IMR-90 (cell line): ENCODE results near the gene NLRP3. TPM values are rescaled to one million over a fixed set of nuclear protein-coding genes. Genes with fewer than 3 reads are reported as not detected.

ENCODE experiments used
- ATAC-seq: fragments of 200-7000 bp; cut with Tn5 transposase; 2 replicates; pipeline ENCODE4 v1.9.1; 2020; ENCODE audit warnings: low read depth, mild to moderate bottlenecking, moderate library complexity
- BruUV-seq: library from RNA; stranded (reverse); fragments of 400-500 nt; replicated peaks from 2 replicates; lab custom pipeline; 2021; lab: Mats Ljungman, UMichigan
- CTCF ChIA-PET: fragments of 300-600 bp; formaldehyde crosslinking; extraction: SDS; loops from one replicate; lab custom pipeline; 2021; ENCODE audit warnings: antibody characterized with exemption; lab: Yijun Ruan, JAX
- POLR2A ChIA-PET: fragments of 300-600 bp; sonication (Branson Sonifier 250); formaldehyde crosslinking; loops from one replicate; lab custom pipeline; 2022; ENCODE audit warnings: antibody characterized with exemption; ENCODE audit not compliant: unreplicated experiment; lab: Charles Lee
- DNase-seq: peaks from one replicate; pipeline ENCODE4 v3.0.0; 2013
- H2AFZ ChIP-seq: replicated peaks from 2 replicates; pipeline ENCODE3; 2013; ENCODE audit warnings: low read length, mild to moderate bottlenecking; ENCODE audit not compliant: poor library complexity
- H2AK5ac ChIP-seq: 2 replicates; pipeline ENCODE4 v1.6.1; 2013; ENCODE audit warnings: low read depth, low read length, inconsistent platforms
- H2AK9ac ChIP-seq: replicated peaks from 2 replicates; pipeline ENCODE3; 2013; ENCODE audit warnings: mild to moderate bottlenecking, low read depth, low read length, moderate library complexity; ENCODE audit not compliant: poor library complexity
- H2BK120ac ChIP-seq: 2 replicates; pipeline ENCODE4 v1.6.1; 2013; ENCODE audit warnings: low read depth, low read length, inconsistent platforms
- H2BK15ac ChIP-seq: 3 replicates; pipeline ENCODE4 v1.6.1; 2013; ENCODE audit warnings: low read depth, low read length, inconsistent platforms
- H2BK20ac ChIP-seq: 2 replicates; pipeline ENCODE4 v1.6.1; 2013; ENCODE audit warnings: low read depth, mild to moderate bottlenecking, inconsistent platforms, low read length, moderate library complexity
- H2BK5ac ChIP-seq: 2 replicates; pipeline ENCODE4 v1.6.1; 2013; ENCODE audit warnings: mild to moderate bottlenecking, low read depth, low read length, inconsistent platforms; ENCODE audit not compliant: poor library complexity, severe bottlenecking
- H3K14ac ChIP-seq: replicated peaks from 2 replicates; pipeline ENCODE4 v1.6.1; 2013; ENCODE audit warnings: low read depth, low read length, inconsistent platforms
- H3K18ac ChIP-seq: 2 replicates; pipeline ENCODE4 v1.6.1; 2013; ENCODE audit warnings: low read depth, low read length, control low read depth
- H3K23ac ChIP-seq: 2 replicates; pipeline ENCODE4 v1.6.1; 2013; ENCODE audit warnings: low read depth, low read length, inconsistent platforms
- H3K27ac ChIP-seq: 2 replicates; pipeline ENCODE4 v1.5.1; 2013; ENCODE audit warnings: mild to moderate bottlenecking, control low read depth, low read length; ENCODE audit not compliant: insufficient read depth
- H3K27me3 ChIP-seq: 2 replicates; pipeline ENCODE4 v1.6.1; 2013; ENCODE audit warnings: low read length; ENCODE audit not compliant: control insufficient read depth, insufficient read depth
- H3K36me3 ChIP-seq: 2 replicates; pipeline ENCODE4 v1.6.1; 2013; ENCODE audit warnings: low read length, mixed read lengths; ENCODE audit not compliant: control insufficient read depth, insufficient read depth
- H3K4ac ChIP-seq: 2 replicates; pipeline ENCODE4 v1.6.1; 2013; ENCODE audit warnings: low read depth, low read length, inconsistent platforms
- H3K4me1 ChIP-seq: 2 replicates; pipeline ENCODE4 v1.6.1; 2013; ENCODE audit warnings: low read length, mixed read lengths; ENCODE audit not compliant: control insufficient read depth, insufficient read depth
- H3K4me2 ChIP-seq: 2 replicates; pipeline ENCODE4 v1.6.1; 2013; ENCODE audit warnings: low read depth, mild to moderate bottlenecking, control low read depth, low read length, moderate library complexity
- H3K4me3 ChIP-seq: 2 replicates; pipeline ENCODE4 v1.5.1; 2013; ENCODE audit warnings: low read depth, mild to moderate bottlenecking, control low read depth, low read length, moderate library complexity; ENCODE audit not compliant: insufficient read depth
- H3K56ac ChIP-seq: 2 replicates; pipeline ENCODE4 v1.6.1; 2013; ENCODE audit warnings: low read length, inconsistent platforms; ENCODE audit not compliant: insufficient read depth; ENCODE audit errors: extremely low read depth
- H3K79me1 ChIP-seq, 2 experiments: 2 replicates each; pipeline ENCODE4 v1.6.1; 2013; ENCODE audit warnings: low read length in 2 of 2, inconsistent platforms in 1 of 2, low read depth in 1 of 2
- H3K9ac ChIP-seq: 2 replicates; pipeline ENCODE4 v1.6.1; 2013; ENCODE audit warnings: low read depth, low read length, control low read depth
- H3K9me1 ChIP-seq: 2 replicates; pipeline ENCODE4 v1.6.1; 2013; ENCODE audit warnings: low read length, inconsistent platforms; ENCODE audit not compliant: insufficient read depth
- H3K9me3 ChIP-seq: 2 replicates; pipeline ENCODE4 v1.6.1; 2013; ENCODE audit warnings: low read length; ENCODE audit not compliant: control insufficient read depth, insufficient read depth
- H4K20me1 ChIP-seq: 2 replicates; pipeline ENCODE4 v1.6.1; 2013; ENCODE audit warnings: low read length, inconsistent platforms; ENCODE audit not compliant: insufficient read depth
- H4K5ac ChIP-seq: 2 replicates; pipeline ENCODE4 v1.6.1; 2013; ENCODE audit warnings: mild to moderate bottlenecking, low read depth, low read length, control low read depth
- H4K8ac ChIP-seq, 2 experiments: 2 replicates each; pipeline ENCODE4 v1.6.1; 2013; ENCODE audit warnings: low read depth in 2 of 2, low read length in 2 of 2, control low read depth in 1 of 2, inconsistent platforms in 1 of 2
- H4K91ac ChIP-seq: 2 replicates; pipeline ENCODE4 v1.6.1; 2013; ENCODE audit warnings: low read depth, low read length, inconsistent platforms; ENCODE audit not compliant: insufficient read depth
- BHLHE40 ChIP-seq: fragments of 150-350 bp; IDR thresholded peaks from 2 replicates; pipeline ENCODE4 v1.6.1; 2016; ENCODE audit warnings: mild to moderate bottlenecking, low read depth, low read length
- CEBPB ChIP-seq: IDR thresholded peaks from 2 replicates; pipeline ENCODE4 v1.6.1; 2012; ENCODE audit warnings: low read depth, low read length, improper control_type of control experiment
- CHD1 ChIP-seq: IDR thresholded peaks from 2 replicates; pipeline ENCODE4 v1.6.1; 2012; ENCODE audit warnings: low read depth, low read length, improper control_type of control experiment
- CTCF ChIP-seq: conservative IDR thresholded peaks from 2 replicates; pipeline ENCODE4 v1.5.1; 2012; ENCODE audit warnings: mild to moderate bottlenecking, low read depth, low read length, improper control_type of control experiment
- FOS ChIP-seq: fragments of 150-350 bp; IDR thresholded peaks from 2 replicates; pipeline ENCODE4 v1.6.1; 2016; ENCODE audit warnings: low read depth, low read length
- MAFK ChIP-seq: IDR thresholded peaks from 2 replicates; pipeline ENCODE4 v1.6.1; 2012; ENCODE audit warnings: low read depth, low read length, improper control_type of control experiment
- MAZ ChIP-seq: IDR thresholded peaks from 2 replicates; pipeline ENCODE4 v1.6.1; 2012; ENCODE audit warnings: low read depth, mild to moderate bottlenecking, low read length, improper control_type of control experiment, moderate library complexity, borderline replicate concordance
- MXI1 ChIP-seq: IDR thresholded peaks from 2 replicates; pipeline ENCODE4 v1.6.1; 2012; ENCODE audit warnings: low read depth, mild to moderate bottlenecking, low read length, moderate library complexity, borderline replicate concordance
- NFE2L2 ChIP-seq: fragments of 150-350 bp; IDR thresholded peaks from 2 replicates; pipeline ENCODE4 v1.6.1; 2016; ENCODE audit warnings: low read depth, mild to moderate bottlenecking, low read length
- POLR2A ChIP-seq: IDR thresholded peaks from 2 replicates; pipeline ENCODE4 v1.6.1; 2012; ENCODE audit warnings: mild to moderate bottlenecking, low read depth, low read length
- RAD21 ChIP-seq: IDR thresholded peaks from 2 replicates; pipeline ENCODE4 v1.6.1; 2012; ENCODE audit warnings: low read length, improper control_type of control experiment
- RCOR1 ChIP-seq: IDR thresholded peaks from 2 replicates; pipeline ENCODE4 v1.6.1; 2012; ENCODE audit warnings: mild to moderate bottlenecking, low read length, improper control_type of control experiment; ENCODE audit not compliant: insufficient replicate concordance
- RFX5 ChIP-seq: IDR thresholded peaks from 2 replicates; pipeline ENCODE4 v1.8.0; 2012; ENCODE audit warnings: low read depth, mild to moderate bottlenecking, low read length, moderate library complexity
- SMC3 ChIP-seq: fragments of 150-350 bp; IDR thresholded peaks from 2 replicates; pipeline ENCODE4 v1.6.1; 2016; ENCODE audit warnings: low read depth, mild to moderate bottlenecking, antibody characterized with exemption, low read length, moderate library complexity
- USF2 ChIP-seq: fragments of 150-350 bp; IDR thresholded peaks from 2 replicates; pipeline ENCODE4 v1.6.1; 2017; ENCODE audit warnings: mild to moderate bottlenecking, antibody characterized with exemption, low read length, low read depth
- WGBS, 2 experiments: methylation state at CpG; one replicate each; pipeline versions ENCODE4 v1.1.5 to v1.1.7; 2013; ENCODE audit warnings: missing lambda C conversion rate in 2 of 2; ENCODE audit not compliant: insufficient read length in 1 of 2; ENCODE audit errors: extremely low coverage in 2 of 2; 5-methylcytosine and 5-hydroxymethylcytosine counted together
- dilution Hi-C: fragments of 300-500 bp; cut with HindIII; formaldehyde crosslinking; loops from one replicate; pipeline ENCODE4 v1.14.3; 2018; ENCODE audit warnings: low sequenced_read_pairs; ENCODE audit not compliant: unreplicated experiment
- in situ Hi-C: fragments of 300-500 bp; cut with MboI; formaldehyde crosslinking; loops from 3 replicates; pipeline ENCODE4 v1.14.3; 2019; ENCODE audit warnings: low sequenced_read_pairs, inconsistent platforms, mixed read lengths
- intact Hi-C: fragments of 100-400 bp; cut with micrococcal nuclease; formaldehyde crosslinking; loops from 2 replicates; pipeline ENCODE4 v1.10.0; 2022
- polyA plus RNA-seq, 3 experiments: library from polyadenylated mRNA; depleted of rRNA; stranded (reverse); fragments of >200 nt; gene quantifications; 2 replicates each; pipeline ENCODE4 v1.2.3, GENCODE V29; 2012; ENCODE audit warnings: low replicate concordance in 1 of 3
- total RNA-seq: library from RNA; depleted of rRNA; stranded (reverse); fragments of >200 nt; gene quantifications from 2 replicates; pipeline ENCODE4 v1.2.3, GENCODE V29; 2012
- TF ChIP-seq, protein P1 (sequence below): fragments of 150-350 bp; IDR thresholded peaks from 2 replicates; pipeline ENCODE4 v1.6.1; 2016; ENCODE audit warnings: low read depth, mild to moderate bottlenecking, low read length, moderate library complexity, borderline replicate concordance

NLRP3 gene
- total and polyA plus RNA-seq, 2 of the 4 experiments (the other 2 are of a cell fraction), result 0.18 TPM; not detected in 1

GRCh38 chr1:247444571-247444970 lies 28.6 kb downstream of the NLRP3 start:
- Histone ChIP-seq H4K20me1 (no peaks in the 10 kb centered on the region), H2BK15ac (no peak overlapping the region), H3K4me1 (no peaks in the 10 kb centered on the region), H2AK9ac (no peak overlapping the region), H3K14ac (no peak overlapping the region), H4K5ac (no peak overlapping the region), H3K36me3 (no peaks in the 10 kb centered on the region), H3K27me3 (no peaks in the 10 kb centered on the region), H3K18ac (no peak overlapping the region), H3K56ac (no peak overlapping the region), H3K9me1 (no peaks in the 10 kb centered on the region), H2BK120ac (no peak overlapping the region), H3K9ac (no peak overlapping the region), H3K4me2 (no peak overlapping the region), H3K4ac (no peak overlapping the region), H4K91ac (no peak overlapping the region), H2BK20ac (no peak overlapping the region), H3K23ac (no peak overlapping the region), H3K79me1 (no peaks in the 10 kb centered on the region), H2AFZ (no peak overlapping the region), H4K8ac (no peak overlapping the region), H3K9me3 (no peaks in the 10 kb centered on the region), H3K27ac (no peak overlapping the region), H3K4me3 (no peak overlapping the region), H2AK5ac (no peak overlapping the region), H2BK5ac (no peak overlapping the region)
- ATAC-seq (no peak), DNase-seq (no peak)
- intact Hi-C loops (no loop called here), dilution Hi-C loops (no loop called here), in situ Hi-C loops (no loop called here)
- BruUV-seq, result no TSS peak
- 47% methylated on average over 2 of the region's 6 CpGs; no CpG with 5 or more reads in 1 of the 2 experiments for WGBS, 2 experiments
- TF ChIP-seq SMC3 (no peak), NFE2L2 (no peak), POLR2A (no peak), CHD1 (no peak), CEBPB (no peak), MAZ (no peak), RCOR1 (no peak), FOS (no peak), BHLHE40 (no peak), RAD21 (no peak), MXI1 (no peak), USF2 (no peak), MAFK (no peak), RFX5 (no peak), CTCF (no peak)
- TF ChIP-seq, protein P1, sequence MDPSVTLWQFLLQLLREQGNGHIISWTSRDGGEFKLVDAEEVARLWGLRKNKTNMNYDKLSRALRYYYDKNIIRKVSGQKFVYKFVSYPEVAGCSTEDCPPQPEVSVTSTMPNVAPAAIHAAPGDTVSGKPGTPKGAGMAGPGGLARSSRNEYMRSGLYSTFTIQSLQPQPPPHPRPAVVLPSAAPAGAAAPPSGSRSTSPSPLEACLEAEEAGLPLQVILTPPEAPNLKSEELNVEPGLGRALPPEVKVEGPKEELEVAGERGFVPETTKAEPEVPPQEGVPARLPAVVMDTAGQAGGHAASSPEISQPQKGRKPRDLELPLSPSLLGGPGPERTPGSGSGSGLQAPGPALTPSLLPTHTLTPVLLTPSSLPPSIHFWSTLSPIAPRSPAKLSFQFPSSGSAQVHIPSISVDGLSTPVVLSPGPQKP, result no peak
- ChIA-PET POLR2A (no interaction called here), CTCF (interaction anchor here (0.6 kb wide), 1 partner anchor 72 kb away, joined by 4 read pairs; no protein-coding TSS in a partner anchor)
